HG02840 (cell line): Measurements from ENCODE around the gene ACSBG1.

Experiments used
- ATAC-seq: cut with Tn5 transposase; IDR thresholded peaks from one replicate; pipeline ENCODE4 v1.9.1; 2021; ENCODE audit warnings: mild to moderate bottlenecking, moderate library complexity, moderate number of reproducible peaks; ENCODE audit not compliant: unreplicated experiment, low FRiP score

Gene ACSBG1

DNA sequence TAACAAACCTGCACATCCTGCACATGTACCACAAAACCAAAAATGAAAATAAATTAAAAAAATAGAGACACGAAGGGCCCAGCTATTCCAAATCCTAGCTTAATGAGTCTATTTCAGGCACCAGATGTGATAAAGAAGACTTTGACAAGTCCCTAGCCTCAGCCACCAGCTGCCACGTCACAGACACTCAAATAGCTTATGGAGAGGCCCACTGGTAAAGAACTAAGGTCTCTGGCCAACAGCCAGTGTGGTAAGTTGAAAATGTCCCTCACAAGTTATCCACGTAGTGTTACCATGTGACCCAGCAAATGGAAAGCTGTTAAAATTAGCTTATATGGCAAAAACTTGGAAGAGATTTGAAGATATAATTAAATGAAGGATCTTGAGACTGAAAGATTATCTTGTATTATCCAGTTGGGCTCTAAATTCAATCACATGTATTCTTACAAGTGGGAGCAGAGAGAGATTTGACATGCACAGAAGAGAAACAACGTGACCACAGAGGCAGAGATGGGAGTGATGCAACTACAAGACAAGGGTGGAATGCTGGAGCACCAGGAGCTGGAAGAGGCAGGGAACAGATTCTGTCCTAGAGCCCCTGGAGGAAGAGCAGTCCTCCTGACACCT lies 10.9 kb downstream of the ACSBG1 start:
- ATAC-seq = no peak

DNA sequence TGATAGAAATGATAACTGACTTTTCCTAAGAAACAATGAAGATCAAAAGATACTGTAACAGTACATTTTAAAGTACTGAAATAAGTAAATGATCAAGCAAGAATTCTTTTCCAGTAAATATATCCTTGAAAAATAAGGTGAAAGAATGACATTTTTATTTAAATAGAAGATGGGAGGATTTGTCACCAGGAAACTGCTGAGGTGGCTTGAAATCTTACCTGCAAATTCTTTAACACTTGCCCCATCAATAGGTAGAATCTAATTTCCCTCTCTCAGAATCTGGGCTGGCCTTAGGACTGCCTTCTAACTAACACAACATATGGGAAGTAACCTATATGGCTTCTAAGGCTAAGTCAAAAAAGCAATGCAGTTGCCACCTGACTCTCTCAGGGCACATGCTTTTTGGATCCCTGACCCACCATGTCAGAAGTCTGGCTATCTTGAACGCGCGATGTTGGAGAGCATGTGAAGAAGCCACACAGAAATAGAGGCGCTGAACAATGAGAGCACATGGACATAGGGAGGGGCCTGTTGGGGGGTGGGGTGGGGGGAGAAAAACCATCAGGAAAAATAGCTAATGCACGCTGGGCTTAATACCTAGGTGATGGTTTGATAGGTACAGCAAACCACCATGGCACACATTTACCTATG lies 11.5 kb downstream of the ACSBG1 start:
- ATAC-seq = no peak

DNA sequence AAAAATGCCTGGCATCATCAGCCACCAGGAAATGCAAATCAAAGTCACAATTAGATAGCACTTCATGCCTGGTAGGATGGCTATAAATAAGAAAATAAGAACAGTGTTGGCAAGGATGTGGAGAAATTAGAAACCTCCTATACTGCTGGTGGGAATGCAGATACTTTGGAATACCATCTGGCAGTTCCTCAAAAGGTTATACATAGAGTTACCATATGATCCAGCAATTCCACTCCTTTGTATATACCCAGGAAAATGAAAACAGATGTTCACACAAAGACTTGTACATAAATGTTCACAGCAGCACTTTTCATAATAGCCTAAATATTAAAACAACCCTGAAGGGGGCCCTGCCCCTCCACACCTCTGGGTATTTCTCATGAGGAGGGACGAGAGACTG lies 13.7 kb downstream of the ACSBG1 start:
- no peak for ATAC-seq

DNA sequence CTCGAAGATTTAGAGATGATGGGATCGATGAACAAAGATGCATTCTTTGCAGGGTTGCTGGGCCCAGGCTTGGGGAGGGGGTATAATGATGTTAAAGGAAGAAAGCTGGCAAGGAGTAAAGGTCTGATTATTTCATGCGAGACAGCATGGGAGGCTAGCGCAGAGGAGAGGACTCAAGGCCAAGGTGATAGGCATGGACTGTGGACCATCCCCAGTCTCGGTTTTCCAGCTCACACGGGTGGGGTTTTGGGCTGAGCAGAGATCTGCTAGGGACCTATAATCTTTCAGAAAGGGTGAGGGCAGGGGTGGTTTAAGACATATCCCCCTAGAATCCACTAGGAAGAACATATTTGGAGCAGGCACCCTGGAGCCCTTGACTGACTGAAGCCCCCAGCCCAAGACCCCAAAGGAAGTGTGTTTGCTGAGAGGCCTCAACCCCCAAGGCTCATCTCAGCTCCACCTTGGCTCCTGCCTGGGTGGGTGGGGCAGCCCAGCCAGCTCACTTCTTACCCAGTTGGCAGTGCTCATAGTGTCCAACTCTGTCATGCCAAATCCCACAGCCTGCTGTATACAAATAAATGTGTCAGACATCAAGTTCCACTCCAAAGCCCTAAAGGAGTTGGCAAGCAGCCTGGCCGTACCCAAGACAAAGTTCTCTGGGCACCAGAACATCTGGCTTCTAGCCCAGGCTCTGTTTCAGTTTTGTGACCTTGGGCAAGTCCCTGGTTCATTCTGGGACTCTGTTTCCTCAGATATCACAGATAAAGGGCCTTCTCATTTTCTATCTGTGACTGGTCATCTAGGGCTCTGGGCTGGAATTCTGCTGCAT lies 17.9 kb downstream of the ACSBG1 start:
- no peak for ATAC-seq

DNA sequence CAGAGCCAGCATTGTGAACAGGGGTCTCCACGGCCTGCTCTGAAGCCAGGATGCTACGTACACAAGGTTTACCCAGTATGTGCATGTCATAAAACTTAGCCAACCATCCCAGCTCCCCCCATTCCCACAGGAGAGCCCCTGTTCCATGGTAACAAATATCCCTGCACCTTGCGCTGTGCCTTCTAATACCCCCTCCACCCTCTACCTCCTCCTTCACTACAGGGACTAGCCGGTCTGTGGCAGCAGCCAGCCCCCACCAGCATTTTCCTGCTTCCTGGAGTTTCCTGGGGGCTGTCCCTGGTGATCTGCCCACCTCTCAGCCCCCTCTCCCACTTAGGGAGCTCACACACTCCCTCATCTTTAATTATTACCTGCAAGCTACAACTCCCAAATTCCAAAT lies 20.4 kb downstream of the ACSBG1 start:
- ATAC-seq = no peak

DNA sequence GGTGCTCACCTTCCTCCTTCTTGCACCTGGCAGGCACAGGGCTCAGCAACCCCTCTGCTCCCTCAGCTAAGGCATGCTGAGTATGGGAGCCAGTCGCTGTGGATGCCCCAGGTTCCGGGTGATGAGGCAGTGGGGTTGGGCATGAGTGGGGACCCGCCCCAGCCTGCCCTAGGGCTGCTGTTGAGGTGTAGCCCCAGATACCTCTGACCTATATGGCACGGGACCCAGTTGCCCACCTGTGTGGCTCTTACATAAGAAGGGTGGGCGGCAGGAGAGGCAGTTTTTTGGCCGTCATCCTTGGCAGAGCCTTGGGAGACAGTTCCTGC lies 21.0 kb downstream of the ACSBG1 start:
- ATAC-seq = no peak

DNA sequence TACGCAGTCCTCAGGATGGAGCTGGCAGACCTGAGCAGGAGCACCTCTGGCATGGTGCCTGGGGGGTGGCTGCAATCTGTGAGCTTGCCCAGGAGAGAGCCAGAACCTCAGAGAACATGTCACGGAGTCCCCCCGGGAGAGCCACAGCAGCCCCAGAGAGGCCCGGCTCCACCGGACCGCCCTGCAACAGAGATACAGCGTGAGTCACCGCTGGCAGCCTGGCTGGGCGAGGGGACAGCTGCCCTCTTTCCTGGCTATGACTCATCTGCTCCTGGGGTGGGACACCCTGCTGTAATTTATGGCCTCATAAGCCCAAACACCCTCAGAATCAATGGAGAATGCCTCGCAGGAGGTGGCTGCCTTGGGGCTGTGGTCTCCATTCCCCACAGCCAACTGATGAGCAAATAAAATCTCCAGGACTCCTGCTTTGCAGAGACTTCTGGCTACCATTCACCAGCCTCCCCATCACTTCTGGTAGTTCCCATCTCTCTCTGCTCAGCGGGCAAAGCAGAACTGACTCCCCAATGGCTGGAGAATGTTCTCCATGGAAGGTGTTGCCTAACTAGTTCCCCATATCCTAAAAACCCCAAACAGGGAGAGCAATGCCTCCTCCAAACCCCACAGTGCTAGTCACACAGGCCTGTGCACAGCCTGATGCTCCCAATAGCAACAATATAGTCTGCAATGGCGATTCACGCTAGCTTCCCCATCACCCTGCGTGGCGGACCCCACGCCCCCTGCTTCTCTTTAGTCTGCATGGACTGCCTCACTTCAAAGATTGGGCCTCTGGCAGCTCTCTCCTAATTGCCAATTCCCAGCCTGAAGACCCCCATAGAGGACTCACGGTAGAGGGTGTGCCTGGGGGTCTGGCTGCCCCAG lies 21.6 kb downstream of the ACSBG1 start:
- no peak for ATAC-seq

DNA sequence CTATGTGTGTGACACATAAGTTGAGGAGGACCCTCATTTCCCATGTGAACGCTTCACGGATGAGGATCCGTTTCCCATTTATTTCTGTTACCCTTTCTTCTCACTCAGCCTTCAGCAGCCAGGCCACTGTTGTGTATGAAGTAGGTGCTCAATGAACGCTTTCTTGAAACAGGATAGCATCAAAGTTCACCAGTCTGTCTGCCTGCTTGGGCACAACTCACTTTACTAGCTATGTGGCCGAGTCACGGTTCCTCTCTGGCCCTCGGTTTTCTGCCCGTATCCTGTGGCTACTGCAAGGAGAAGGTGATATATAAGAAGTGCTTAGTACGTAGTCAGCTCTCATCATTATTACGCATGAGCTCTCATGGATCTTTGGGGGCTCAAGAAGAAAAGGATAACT lies 22.4 kb downstream of the ACSBG1 start:
- no peak for ATAC-seq

DNA sequence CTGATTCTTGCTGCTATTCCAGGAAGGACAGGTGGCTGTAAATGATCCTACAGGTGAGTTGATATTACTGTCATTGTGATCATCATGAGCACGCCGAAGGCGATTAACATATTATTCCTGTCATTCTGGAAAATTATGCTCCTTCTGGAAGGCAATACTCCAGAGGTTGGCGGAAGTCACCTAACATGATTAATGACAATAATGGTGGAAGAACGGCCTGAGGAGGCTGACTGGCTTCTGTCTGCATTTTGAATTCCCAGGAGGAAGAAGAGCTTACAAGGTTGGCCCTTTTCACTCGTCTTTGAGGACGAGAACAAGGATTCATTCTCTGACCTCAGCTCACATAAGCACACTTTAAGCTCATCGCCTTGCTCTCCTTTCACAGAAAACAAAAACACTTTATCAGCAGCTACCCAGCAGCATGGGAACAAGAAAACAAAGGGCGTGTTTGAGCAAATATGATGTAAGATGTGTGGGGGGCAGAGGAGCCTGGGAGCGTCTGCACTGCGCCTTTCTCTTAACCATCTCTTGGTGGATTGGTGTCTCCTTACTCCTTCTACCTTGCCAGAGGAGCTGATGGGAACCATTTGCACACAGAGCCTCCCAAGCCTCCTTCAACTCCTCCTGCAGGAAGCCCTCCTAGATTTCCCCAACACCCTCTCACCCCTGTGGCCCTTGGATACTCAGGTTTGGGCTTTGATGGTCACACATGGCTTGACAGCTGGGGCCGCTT lies 23.0 kb downstream of the ACSBG1 start:
- ATAC-seq = no peak

DNA sequence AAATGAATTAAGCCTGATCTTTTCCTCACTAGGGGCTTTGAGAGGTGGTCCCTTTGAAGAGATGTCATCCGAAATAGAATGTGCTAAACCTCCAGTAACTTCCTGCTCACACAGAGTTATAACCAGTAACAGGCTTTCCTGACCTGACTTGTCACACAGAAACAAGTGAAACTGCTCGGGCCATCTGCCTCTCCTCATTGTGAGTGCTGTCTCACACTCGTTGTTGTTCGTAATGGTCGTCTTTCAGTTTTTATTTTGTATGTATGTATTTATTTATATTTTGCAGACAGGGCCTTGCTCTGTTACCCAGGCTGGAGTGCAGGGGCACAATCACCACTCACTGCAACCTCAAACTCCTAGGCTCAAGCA lies 24.0 kb downstream of the ACSBG1 start:
- ATAC-seq = no peak

DNA sequence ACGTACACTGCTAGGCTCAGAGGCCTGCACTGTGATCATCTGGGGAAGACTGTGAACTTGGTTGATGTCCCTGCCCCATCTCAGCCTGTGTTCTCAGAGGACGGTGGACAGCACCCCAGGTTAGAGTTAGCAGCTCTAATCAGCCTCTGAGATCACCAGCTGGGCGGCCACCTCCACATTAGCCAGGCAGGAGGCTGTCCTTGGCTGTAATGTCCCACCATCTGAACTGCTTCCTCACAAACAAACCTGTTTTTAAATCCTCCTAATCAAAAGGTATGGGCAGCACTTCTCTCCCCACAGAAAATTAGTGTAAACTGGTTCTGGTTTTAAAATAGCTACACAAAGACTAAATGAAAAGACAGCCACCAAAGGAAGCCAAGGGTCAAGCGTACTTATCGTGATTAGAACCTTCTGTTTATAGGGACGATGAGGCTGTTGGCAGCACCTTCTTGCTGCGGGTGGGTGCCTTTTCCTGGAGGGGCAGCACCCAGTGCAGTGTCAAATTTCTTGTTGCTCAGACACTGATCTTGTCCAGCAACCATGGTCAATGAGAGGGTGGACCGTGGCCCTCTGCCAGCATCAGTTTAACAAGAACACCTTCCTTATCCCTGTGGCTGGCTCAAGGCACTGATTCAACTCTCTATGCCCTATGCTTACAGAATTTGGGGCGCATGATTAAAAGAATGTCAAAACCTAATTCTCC lies 24.6 kb downstream of the ACSBG1 start:
- ATAC-seq = no peak

DNA sequence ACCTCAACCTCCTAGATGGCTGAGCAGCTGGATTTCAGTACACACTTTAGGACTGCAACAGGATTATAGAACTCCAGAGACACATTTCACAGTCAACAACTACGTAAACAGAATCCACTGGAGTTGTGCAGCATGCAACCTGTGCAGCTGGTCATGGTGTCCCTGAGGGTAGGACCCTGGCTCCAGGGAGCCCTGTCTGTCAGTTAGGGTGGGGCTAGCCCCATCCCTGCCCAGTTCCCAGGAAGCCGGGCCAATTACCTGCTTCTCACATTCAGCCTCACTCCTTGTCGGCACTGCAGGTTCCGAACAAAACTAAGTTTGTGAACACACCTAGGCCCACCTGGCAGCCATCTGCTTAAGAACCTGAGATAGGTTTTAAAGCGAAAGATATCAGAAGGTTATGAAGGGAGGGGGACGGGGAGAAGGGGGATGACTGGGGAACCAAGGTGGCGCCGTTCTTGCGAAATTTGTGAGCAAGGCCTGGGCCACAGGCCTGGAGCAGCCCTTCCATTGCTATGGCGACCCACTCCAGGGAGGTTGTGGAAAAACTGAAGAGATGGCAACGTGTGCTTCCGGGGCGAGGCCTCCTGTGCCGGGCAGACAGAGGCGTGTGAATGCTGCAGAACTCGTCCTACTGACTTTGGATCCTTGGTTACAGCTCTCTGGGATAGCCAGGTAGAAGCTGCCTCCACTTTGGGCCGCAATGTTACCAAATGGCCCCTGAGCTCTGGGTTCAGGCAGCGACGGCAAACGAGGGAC lies 25.3 kb downstream of the ACSBG1 start:
- ATAC-seq = no peak

DNA sequence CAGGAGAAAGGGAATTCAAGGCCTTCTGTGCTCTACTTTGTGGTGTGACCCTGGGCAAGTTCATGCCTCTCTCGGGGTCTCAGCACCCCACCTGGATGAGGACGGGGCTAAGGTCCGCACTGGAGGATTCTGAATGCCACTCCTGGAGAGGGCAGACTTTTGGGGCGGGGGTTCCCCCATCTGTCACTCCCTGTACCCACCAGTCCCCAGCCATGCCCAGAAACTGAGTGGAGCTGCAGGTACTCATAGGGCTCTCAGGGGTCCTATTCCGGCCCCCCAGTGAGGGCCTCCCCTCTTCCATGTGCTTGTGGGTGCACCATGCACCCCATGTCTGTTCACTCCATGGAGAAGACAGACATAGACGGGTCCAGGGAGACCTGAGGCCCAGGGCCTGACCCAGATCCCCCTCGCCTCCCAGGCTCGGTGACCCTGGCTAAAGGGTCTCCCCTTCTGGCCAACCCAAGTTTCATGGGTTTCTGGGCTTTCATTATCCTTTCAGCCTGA lies 26.0 kb downstream of the ACSBG1 start:
- no peak for ATAC-seq

DNA sequence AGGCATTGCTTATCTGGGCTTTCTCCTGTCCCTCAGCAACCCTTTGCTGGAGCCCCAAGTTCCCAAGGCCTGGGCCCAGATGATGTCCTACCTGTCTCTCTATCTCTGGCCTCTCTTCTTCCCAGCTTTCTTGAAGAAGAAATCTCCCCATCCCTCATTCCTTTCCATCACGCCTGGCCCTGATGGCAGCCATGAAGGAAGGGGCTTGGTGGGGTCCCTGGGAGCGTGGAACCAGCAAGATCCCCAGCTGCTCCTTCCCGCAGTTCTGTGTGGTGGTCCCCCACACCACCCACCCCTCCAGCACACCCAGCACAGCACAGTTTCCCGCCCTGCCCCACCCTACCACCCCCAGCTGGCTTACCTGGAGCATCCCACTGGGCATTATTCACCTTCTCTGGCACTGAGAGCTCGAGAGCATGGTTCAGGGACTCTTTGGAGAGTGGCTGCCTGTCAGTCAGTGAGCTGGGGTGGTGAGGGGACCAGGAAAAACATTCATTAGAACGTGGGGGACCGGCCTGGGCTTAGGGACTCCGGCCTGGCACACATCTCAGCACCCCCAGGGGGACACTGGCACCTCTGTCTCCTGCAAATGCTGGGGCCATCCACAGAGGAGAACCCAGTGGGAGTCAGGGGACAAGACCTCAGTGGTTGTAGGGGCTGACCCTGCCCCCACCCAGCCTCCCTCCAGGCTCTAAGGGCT lies 26.6 kb downstream of the ACSBG1 start:
- no peak for ATAC-seq

DNA sequence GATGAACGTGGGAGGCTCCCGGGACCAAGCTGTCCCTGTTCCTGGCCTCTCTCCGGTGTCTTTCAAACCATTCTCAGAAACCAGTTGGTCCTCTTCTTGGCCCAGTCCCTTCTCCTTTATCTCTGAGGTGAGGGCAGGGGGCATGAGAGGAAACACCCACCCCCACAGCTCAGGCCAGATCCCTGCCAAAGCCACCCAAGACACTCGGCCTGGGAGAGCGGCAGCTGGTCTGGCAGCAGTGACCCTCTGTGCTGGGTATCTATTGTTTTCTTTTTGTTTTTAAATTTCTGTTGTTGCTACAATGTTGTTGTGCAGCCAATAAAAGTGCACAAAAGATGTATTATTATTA lies 27.3 kb downstream of the ACSBG1 start:
- ATAC-seq = no peak

DNA sequence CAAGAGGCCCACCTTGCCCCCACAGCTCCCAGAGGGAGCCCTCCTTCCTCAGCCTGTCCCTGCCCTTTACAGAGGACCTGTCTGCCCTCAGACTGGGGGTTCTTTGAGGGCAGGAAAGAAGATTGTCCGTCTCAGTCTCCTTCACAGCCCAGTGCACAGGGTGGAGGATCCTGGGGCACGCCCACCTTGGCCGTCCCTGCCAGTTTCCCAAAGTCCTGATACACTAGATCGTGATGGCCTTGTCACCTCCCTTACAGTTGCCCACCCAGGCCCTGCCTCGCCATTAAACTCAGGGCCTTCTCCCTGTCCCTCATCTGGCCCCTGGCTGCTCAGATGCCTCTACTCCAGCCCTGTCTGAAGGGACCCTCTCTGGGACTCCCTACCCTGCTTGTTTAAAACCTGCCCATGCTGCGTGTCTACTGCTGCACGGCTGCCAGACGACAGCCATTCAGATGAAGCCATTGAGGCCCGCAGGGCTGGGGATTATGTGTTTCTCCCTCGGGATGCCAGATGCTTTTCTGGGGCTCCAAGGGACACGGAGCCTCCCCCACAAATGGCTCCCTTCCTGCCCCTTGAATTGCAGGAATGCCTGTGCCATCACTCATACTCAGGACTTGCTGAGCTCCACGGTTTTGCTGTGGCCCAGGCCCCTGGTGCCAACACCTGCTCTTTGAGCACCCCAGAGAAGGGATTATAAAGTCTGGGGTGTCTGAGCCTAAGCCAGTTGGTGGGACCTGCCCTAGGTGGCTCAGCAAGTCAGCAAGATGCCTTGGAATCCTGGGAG lies 27.8 kb downstream of the ACSBG1 start:
- ATAC-seq = no peak

DNA sequence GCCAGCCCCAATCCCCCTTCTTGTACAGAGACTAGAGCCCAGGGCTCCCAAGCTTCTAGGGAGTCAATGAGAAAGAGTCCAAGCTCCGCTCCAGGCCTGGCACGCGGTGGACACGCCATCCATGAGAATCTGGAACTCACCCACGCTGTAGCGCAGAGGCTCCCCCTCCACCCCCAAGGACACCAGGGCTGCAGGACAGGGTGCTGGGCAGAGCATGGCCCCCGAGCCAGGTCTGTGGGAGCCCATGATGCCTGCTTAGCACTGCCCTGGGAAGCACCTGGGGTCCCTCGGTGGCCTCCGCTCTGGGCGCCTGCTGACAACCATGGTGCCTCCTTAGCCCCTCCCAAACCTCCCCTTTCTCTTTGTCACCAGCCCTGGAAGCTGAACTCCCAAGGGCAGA lies 28.5 kb downstream of the ACSBG1 start:
- no peak for ATAC-seq

DNA sequence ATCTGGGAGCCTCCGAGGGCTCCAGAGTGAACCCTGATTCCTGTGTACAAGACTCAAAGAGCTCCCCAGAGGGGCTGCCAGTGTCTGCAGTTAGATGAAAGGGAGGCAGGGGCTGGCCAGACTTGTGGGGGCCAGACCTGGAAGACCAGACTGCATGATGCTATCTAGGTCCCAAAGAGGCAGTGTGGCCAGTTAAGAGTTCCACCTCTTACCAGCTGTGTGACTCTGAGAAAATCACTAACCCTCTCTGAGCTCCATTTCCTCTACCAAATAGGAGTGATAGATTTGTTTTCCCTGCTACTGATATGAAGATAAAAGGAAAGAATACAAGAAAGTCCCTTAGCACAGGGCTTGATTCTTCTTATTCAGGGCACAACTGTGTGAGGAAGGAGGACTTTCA lies 29.0 kb downstream of the ACSBG1 start:
- no peak for ATAC-seq
